OCI-LY3 (cell line): ENCODE data around the gene BNIP2.

ENCODE experiments used
- CTCF ChIP-seq: fragments of 200-600, 300-600 bp; sonication (generic); IDR thresholded peaks from 2 replicates; pipeline ENCODE4 v1.5.1; 2014; ENCODE audit warnings: antibody characterized with exemption, low read length, low read depth
- EZH2phosphoT487 ChIP-seq: fragments of 200-600 bp; shearing (Covaris generic); IDR thresholded peaks from 2 replicates; pipeline ENCODE4 v1.6.1; 2018; ENCODE audit warnings: antibody characterized with exemption, mixed run types, low read depth

DNA sequence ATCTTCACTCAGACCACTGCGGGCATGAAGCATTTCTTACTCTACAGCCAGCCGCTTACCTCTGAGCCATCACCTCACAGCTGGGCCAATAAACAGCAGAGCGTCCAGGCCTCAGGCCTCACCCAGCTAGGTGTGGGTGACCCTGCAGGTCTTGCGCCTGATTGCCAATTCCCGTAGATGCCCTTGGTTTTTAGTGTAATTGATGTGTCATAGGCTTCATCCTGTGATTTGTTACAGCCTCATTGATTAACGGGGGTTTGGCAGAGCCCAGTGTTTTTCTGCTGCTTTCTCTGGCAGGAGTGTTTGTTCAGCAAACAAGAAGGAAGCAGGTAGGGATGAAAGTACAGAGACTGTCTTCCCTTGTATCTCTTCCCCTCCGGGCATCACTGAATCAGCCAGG lies 49.6 kb upstream of the BNIP2 start:
- TF ChIP-seq CTCF (no peak), EZH2phosphoT487 (no peak)
